GM19455 (cell line): ENCODE measurements around the gene RNF223.
"Not testable (repeated sequence)": the region's sequence is repeated elsewhere in the genome, so short reads cannot be mapped to it uniquely, and the experiment has no call there.

ENCODE experiments used
- ATAC-seq: cut with Tn5 transposase; IDR thresholded peaks from one replicate; pipeline ENCODE4 v1.9.1; 2021; ENCODE audit not compliant: unreplicated experiment

RNF223 gene

GRCh38 chr1:1074631-1075147 lies 583 bp upstream of the RNF223 start:
- no peak for ATAC-seq

DNA sequence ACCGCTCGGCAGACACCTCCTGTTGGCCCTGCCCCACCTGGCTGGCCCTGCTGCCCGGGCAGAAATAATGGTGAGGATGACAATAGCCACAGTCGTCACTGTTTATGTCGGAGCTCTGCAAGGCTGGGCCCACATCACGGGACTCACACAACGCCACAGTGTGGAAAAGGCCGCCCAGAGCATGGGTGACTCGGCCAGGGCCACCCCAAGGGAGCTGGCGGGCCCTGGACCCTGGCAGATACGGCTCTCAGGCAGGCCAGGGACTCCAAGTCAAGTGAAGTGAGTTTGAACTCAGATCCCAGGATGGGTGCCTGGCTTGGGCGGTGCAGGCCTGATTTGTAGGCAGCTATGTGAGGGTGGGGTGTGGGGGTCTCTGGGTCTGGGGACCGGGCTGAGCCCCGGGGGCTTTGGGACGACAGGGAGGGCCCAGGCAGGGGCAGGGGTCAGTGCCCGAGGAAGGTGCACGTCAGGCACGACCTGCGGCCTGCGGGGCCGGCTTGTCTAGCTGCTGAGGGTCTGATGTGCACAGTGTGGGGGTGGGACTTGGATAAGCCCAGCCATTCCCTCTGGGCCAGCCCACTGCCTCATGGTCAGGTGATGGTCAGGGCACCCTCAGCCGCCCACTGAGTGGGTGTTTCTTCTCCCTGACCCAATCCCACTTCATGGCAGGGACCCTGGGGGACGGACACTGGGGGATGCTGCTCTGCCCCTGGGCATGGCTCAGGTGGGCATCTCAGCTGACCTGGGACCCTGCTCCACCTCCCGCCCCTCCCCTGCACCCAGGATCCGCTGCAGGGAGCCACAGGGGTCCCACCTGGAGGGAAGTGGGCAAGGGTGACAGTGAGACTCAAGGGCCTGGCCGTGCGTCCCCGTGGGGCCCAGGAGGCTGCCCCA lies 1.0 kb downstream of the RNF223 start:
- no peak for ATAC-seq

DNA sequence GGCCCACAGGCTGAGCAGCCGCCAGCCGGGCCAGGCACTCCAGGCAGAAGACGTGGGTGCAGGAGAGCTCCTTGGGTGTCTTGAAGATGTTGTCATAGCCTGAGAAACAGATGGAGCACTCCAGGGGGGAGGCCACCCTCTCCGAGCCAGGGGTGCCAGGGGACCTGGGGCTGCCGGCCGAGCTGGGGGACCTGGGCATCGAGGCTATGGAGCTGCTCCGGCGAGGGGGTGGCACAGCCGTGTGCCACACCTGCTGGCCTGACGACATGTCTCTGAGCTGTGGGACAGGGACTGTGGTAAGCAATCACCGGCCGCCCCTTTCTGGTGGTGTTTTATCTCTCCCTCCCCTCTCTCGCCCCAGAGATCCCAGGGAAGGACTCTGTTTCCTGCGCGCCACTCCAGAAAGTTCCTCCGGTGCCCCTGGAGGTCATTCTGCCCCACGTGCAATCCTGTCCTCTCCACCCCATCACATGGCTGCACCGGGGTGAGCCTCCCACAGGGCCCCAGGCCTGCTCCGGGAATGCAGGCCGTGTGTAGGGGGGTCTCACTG lies 1.7 kb downstream of the RNF223 start:
- no peak for ATAC-seq

DNA sequence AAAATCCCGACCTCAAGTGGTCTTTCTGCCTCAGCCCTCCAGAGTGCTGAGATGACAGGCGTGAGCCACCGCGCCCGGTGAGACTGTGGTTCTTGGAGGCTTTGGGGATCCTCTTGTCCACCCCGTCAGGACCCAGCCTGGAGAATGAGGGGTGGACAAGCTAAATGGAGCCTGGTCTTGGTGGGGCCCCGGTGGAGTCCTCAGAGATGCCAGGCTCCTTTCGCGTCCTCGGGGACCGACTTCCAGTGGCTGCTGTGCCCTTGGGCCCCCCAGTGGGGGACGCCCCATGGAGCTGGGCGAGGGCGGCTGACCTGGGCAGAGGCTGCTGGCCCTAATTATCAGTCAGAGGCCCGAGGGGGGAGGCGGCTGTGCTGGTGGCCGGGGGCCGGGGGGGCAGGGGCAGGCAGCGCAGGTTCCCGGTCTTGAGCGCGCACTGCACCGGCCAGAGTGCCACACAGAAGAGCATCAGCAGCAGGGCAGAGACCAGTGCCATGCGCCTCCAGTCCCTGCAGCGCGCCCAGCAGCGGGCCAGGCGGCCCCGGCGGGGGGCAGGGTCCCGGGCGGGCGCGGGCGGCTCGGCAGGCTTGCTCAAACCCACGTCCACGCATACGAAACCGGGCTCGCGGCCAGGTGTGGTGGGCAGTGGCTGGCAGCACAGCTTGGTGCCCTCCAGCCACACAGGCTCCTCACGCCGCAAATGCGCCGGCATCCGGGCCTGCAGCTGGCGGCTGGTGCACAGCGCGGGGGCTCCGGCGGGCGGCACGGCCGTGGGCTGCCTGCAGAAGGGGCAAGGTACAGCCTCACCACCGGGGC lies 2.4 kb downstream of the RNF223 start:
- no peak for ATAC-seq

DNA sequence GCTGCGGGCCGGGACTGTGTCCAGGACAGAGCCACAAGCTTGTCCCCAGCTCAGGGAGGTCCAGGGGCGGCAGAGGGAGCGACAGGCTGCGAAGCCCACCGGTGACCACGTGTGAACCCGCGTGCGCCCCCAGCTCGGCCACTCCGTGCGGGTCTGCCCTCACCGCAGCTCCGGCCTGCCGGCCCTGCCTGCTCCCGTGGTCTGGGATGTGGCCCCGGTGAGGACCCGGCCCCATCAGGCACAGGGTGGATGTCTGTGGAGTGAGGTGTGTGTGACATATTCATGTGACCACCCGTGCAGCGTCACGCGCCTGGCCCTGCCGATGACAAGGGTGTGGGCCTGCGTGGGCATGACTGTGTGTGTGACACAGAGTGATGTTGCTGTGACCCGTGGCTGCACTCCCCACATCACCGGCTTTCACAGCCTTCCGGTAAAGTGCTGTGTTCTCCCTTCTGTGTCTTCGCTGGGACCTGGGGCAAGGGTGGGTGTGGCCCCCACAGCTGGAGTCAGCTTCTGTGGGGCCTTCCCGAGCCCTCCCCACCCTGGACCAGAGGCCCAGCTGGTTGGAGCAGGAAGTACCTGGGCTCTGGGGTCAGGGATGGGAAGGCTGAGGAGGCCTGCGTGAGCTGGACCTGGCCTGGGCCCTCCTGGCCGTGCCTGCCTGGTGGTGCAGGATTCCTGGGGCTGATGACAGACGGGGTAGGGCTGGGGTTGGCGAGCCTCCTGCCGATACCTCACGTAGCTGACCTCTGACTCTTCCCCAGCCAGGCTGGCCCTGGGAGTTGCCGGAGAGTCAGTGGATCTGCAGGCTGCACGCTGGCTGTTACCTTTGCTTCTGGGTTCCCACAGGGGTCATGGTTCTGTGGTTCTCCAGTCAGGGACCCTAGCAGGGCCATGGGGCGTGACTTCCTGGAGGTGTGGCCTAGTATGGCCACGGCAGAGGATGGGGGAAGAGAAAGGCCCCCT lies 4.1 kb downstream of the RNF223 start:
- ATAC-seq, result no peak

- no peak for ATAC-seq
Observed at GRCh38 chr1:1069056-1069710, 4.9 kb downstream of the RNF223 start.

- ATAC-seq, result no peak
Observed at GRCh38 chr1:1068517-1069055, 5.5 kb downstream of the RNF223 start.

DNA sequence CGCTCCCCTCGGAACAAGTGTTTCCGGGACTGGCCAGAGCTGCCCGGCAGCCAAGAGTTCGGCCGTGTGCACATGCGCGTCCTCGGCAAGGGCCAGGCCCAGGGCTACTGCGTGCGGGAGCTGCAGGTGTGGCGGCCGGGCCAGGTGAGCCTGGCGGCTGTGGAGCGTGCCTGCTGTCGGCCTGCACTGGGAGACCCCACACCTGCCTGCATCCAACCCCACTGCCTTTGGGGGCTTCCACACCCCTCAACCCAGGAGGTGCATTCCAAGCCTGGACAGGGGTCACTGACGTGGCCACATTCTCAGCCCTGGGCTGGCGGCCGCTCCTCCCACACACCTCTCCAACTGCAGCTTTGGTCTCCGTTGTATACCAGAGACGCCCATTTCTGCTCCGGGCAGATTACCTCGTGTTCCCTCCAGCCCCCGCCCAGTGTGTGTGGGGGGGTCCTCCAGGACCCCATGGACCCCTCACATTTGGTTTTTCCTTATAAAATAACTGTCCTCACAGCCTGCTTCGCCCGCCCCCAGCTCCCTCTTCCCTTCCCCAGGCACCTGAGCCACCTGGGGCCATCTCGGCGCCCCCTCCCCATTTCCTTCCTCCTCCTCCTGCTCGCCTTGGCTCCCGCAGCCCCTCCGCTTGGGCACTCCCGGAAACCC lies 6.1 kb downstream of the RNF223 start:
- ATAC-seq, result no peak

GRCh38 chr1:1067284-1067859 lies 6.7 kb downstream of the RNF223 start:
- ATAC-seq, result no peak

- no peak for ATAC-seq
Observed at GRCh38 chr1:1066403-1067283, 7.5 kb downstream of the RNF223 start.

DNA sequence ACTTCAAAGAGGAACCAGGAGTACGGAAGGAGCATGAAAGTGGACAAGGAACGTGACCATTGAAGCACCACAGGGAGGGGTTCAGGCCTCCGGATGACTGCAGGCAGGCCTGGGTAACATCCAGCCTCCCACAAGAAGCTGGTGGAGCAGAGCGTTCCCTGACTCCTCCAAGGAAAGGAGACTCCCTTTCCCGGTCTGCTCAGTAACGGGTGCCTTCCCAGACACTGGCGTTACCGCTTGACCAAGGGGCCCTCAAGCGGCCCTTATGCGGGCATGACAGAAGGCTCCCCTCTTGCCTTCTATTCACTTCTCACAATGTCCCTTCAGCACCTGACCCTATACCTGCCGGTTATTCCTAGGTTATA lies 8.2 kb downstream of the RNF223 start:
- ATAC-seq, result not testable (repeated sequence)

- no peak for ATAC-seq
Observed at GRCh38 chr1:1065265-1065939, 8.7 kb downstream of the RNF223 start.

DNA sequence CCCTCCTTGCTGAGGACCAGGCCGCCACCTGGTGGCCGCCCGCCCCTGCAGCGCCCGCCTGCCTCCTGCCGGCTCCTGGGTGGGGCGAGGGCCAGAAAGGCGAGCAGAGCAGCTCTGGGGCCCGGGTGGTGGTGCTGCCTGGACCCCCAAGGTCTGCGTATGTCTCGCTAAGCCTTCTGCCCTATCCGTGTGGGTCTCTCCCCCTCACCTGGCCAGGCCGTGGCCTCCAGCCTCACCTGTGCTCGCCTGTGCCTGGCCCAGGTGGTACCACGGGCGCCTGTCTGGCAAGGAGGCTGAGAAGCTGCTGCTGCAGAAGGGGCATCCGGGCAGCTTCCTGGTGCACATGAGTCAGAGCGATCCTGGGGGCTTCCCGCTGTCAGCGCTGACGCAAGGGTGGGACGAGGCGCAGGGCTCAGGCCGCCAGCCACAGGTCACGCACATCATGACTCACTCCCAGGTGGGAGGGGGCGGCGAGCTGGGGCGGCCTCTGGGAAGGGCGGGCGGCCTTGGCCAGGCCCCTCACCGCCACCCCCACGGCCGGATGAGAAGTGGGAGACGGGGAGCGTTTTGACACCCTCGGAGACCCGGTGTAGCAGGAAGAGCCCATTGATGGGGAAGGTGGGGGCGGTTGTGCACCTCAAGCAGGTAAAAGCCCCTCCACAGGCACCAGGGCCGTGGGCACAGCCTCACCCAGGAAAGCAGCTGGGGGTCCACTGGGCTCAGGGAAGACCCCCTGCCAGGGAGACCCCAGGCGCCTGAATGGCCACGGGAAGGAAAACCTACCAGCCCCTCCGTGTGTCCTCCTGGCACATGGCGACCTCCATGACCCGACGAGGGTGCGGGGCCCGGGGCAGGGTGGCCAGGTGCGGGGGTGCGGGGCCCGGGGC lies 9.9 kb downstream of the RNF223 start:
- peak; percentile 39 for ATAC-seq

DNA sequence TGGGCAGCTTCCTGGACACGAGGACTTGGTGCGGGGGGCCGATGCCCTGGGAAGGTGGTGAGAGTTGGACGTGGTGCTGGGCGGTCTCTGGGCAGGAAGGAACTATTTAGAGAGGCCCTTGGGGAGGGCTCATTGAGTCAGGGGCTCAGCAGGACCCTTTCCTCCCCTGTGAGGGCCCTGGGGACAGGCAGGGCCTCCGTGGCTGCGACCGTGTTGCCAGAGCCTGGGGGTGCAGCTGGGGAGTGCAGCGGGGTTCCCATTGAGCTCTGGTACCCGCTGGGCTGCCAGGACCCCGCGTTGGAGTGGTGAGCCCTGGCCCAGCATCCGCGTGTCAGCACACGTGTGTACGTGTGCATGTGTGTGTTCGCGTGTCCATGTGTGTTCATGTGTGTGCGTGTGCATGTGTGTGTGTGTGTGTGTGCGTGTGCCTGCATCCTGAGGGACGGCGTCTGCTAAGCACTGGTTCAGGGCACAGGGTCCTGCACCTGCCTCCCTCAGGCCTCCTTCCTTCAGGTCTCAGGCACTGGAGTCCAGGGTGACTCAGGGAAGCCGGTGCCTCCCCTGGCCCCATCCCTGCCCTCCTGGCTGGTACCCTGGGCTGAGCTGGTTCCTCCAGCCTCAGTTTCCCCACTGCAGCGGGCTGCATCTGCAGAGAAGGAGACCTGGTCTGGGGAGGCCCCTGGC lies 10.7 kb downstream of the RNF223 start:
- no peak for ATAC-seq

DNA sequence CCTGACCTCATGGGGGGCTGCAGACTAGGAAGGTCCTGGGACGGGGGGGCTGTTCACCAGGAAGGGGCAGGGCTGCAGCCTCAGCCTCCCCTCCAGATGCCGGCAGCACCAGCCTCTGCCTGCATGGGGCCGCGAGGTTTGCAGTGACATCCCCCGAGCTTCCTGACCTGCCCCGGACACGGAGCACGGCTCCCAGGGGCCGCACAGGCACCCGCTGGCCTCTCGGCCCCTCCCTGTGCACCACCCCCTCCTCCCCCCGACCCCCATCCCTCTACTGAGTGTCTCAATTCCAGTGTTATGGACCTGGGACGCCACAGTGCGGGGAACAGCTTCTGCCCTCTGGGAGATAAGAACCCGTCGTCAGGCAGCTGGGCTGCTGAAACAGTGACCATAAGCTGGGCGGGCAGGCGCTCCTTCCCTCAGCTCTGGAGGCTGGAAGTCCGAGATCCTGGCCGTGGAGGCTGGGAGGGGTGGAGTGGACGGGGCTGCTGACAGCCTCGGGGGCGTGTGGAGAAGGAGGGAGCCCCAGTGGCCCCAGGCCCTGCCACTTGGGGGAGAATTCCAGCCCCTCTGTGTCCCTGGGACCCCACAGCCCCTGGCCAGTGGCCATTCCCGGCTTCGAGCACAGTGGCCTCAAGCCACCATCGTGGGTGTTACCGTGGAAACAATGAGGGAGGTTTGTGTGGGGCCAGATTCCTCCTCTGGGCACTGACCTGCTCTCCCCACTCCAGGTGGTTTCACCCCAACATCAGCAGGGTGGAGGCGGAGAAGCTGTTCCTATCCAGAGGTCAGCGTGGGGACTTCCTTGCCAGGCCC lies 11.6 kb downstream of the RNF223 start:
- no peak for ATAC-seq
